GM15510 (cell line): ENCODE data around the gene PARP12.

Experiments used
- POLR2A ChIP-seq: IDR thresholded peaks from 3 replicates; pipeline ENCODE4 v1.6.1; 2011; ENCODE audit warnings: borderline replicate concordance; ENCODE audit not compliant: insufficient read length; ENCODE audit errors: extremely low read depth

PARP12 gene

GRCh38 chr7:140017034-140017433, 45.7 kb downstream of the PARP12 start:
- no peak for TF ChIP-seq POLR2A

GRCh38 chr7:140016540-140016939, 46.2 kb downstream of the PARP12 start:
- TF ChIP-seq POLR2A = no peak

- TF ChIP-seq POLR2A = no peak
These were observed 47.2 kb downstream of the PARP12 start for GRCh38 chr7:140015471-140015970.

- no peak for TF ChIP-seq POLR2A
These were observed 48.6 kb downstream of the PARP12 start for GRCh38 chr7:140014123-140014522.

GRCh38 chr7:140013676-140014075, 49.1 kb downstream of the PARP12 start:
- TF ChIP-seq POLR2A = no peak

- TF ChIP-seq POLR2A = no peak
These were observed 52.4 kb downstream of the PARP12 start for GRCh38 chr7:140010194-140010895.

- no peak for TF ChIP-seq POLR2A
These were observed 53.0 kb downstream of the PARP12 start for GRCh38 chr7:140009735-140010134.

GRCh38 chr7:140008755-140009610, 53.8 kb downstream of the PARP12 start:
- TF ChIP-seq POLR2A = no peak

- no peak for TF ChIP-seq POLR2A
These were observed 55.6 kb downstream of the PARP12 start for GRCh38 chr7:140007051-140007690.

- no peak for TF ChIP-seq POLR2A
These were observed 56.2 kb downstream of the PARP12 start for GRCh38 chr7:140006600-140006999.

- no peak for TF ChIP-seq POLR2A
These were observed 56.8 kb downstream of the PARP12 start for GRCh38 chr7:140005754-140006503.

GRCh38 chr7:140005341-140005740, 57.4 kb downstream of the PARP12 start:
- TF ChIP-seq POLR2A = no peak

- TF ChIP-seq POLR2A = no peak
These were observed 58.1 kb downstream of the PARP12 start for GRCh38 chr7:140004672-140005071.

- TF ChIP-seq POLR2A = no peak
These were observed 58.8 kb downstream of the PARP12 start for GRCh38 chr7:140003913-140004382.
